ENCODE measurements around the gene CD80. TPM values are rescaled to one million over a fixed set of nuclear protein-coding genes. Genes with fewer than 3 reads are reported as not detected.

CD80 gene
- polyA plus RNA-seq, 3 donors from 2014 or later: not detected

DNA sequence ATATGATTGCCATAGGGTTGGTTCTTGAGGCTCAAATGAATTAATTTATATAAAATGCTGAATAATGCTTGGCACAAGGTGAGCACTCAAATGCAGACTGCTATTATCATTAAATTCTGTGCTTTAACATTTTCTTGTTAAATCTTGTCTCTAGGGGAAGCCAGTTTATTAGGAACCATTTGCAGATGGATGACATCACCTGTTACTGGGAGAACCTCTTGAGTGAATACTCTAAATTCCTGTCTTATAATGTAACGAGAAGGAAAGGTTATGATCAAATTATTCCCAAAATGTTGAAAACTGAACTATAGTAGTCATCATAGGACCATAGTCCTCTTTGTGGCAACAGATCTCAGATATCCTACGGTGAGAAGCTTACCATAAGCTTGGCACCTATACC lies 67.3 kb downstream of the CD80 start:
- peaks cover 0 to 2% (median 0%) of the 10 kb centered on the region in 3 donors for H3K27me3 Mint-ChIP-seq (ENCODE audit: low read depth in 3 of 3)
- no peak overlapping the region for H3K27ac Mint-ChIP-seq
- H3K4me1 Mint-ChIP-seq: peaks cover 1% of the 10 kb centered on the region in 2 donors
- H3K36me3 Mint-ChIP-seq: peaks cover 3 to 28% (median 5%) of the 10 kb centered on the region in 3 donors
- no peak overlapping the region for H3K4me3 Mint-ChIP-seq
- no peaks in the 10 kb centered on the region for H3K9me3 Mint-ChIP-seq
- no peak for DNase-seq

DNA sequence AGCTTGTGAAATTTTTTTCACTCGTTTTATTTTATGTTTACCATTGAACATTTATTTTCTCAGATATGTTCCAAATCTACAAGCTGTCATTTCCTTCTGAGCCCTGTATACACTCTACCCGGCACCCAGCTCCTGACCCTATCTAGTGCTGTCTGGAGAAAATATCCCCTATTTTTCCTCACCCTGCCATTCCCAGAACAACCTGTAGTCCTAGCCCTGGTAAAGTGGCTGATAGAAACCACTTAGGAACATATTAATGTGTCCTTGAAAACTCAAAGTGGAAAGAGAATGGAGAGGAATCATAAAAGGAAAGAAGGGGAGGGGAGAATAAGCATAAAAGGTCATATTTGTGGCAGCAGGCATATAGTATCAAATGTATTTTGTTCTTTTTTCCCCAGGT lies 69.3 kb downstream of the CD80 start:
- Mint-ChIP-seq H3K9me3 (no peaks in the 10 kb centered on the region), H3K27me3 (ENCODE audit: low read depth in 3 of 3) (peaks cover 0 to 2% (median 0%) of the 10 kb centered on the region in 3 donors), H3K27ac (no peak overlapping the region), H3K36me3 (peaks cover 11 to 44% (median 17%) of the 10 kb centered on the region in 3 donors), H3K4me3 (no peak overlapping the region), H3K4me1 (no peaks in the 10 kb centered on the region)
- no peak for DNase-seq

DNA sequence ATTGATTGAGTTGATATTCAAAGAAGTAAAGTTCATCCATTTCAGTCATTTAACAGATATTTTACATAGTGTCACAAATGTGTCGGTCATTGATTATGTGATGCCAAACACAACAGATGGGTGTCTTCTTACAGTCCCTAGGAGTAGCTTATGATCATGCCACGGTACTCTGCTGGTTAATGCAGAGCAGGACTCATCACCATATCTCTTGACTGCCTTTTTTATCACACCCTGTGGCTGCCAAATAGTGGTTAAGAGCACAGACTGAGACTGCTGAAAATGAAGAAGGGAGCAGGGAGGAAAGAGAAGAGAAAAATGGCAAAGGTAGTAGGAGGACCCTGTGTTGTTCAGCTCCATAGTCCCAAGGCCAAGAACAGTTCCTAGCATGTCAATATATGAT lies 73.9 kb downstream of the CD80 start:
- H3K27me3 Mint-ChIP-seq (ENCODE audit: low read depth in 3 of 3): peaks cover 0 to 2% (median 0%) of the 10 kb centered on the region in 3 donors
- no peak overlapping the region for H3K4me3 Mint-ChIP-seq
- no peaks in the 10 kb centered on the region for H3K9me3 Mint-ChIP-seq
- peaks cover 20 to 41% (median 25%) of the 10 kb centered on the region in 3 donors for H3K36me3 Mint-ChIP-seq
- no peak for DNase-seq
- no peaks in the 10 kb centered on the region for H3K4me1 Mint-ChIP-seq
- H3K27ac Mint-ChIP-seq: no peak overlapping the region

DNA sequence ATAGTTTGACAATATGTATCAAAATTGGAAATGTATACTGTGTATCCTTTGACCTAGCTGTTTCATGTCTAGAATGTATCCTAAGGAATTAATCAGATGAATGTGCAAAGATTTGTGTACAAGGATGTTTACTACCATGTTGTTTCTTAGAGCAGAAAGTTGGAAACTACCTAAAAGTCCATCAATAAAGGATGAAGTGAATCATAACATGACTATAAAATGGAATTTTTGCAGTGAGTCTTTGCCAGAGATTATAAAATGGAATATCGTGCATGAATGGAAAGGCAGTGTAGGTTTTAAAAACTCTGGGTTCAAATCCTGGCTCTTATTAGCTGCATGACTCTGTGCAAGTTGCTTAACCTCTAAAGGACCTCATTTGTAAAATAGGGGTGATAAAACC lies 76.3 kb downstream of the CD80 start:
- Mint-ChIP-seq H3K27ac (no peak overlapping the region), H3K4me3 (no peak overlapping the region), H3K27me3 (ENCODE audit: low read depth in 3 of 3) (no peaks in the 10 kb centered on the region), H3K36me3 (peaks cover 22 to 43% (median 35%) of the 10 kb centered on the region in 3 donors), H3K9me3 (no peaks in the 10 kb centered on the region), H3K4me1 (no peaks in the 10 kb centered on the region)
- DNase-seq: no peak

DNA sequence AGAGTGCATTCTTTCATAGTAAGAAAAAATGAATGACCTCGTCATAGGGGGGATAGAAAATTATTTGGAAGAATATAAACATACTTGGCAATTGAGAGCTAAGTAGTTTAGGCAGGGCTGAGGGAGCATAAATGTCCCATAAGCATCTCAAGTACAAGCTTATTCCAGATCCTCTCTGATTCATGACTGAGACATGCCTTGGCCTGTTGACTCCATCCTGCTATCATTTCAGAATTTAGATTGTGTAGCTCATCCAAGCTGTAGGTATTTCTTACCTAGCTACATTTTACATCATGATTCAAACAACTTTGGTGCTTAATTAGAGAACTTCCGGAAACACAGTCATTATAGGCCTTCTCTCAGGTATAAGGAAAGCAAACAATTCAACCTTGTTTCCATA lies 78.3 kb downstream of the CD80 start:
- H3K27ac Mint-ChIP-seq: no peak overlapping the region
- H3K9me3 Mint-ChIP-seq: no peaks in the 10 kb centered on the region
- H3K27me3 Mint-ChIP-seq (ENCODE audit: low read depth in 3 of 3): no peaks in the 10 kb centered on the region
- H3K4me1 Mint-ChIP-seq: no peaks in the 10 kb centered on the region
- DNase-seq: no peak
- no peak overlapping the region for H3K4me3 Mint-ChIP-seq
- H3K36me3 Mint-ChIP-seq: peaks cover 33 to 45% (median 36%) of the 10 kb centered on the region in 3 donors

Other genes with a start within 250 kb of the CD80 start
- 10 to 100 TPM in 1 of 3 donors, 1 to 10 TPM in 2; 6.5 to 21.6 (median 8.7) TPM for gene TMEM39A, start 96.0 kb downstream of the CD80 start, polyA plus RNA-seq
- gene POGLUT1, start 90.7 kb downstream of the CD80 start, polyA plus RNA-seq: 10 to 100 TPM; 33.8 to 57.7 (median 41.1) TPM
- 10 to 100 TPM; 54.3 to 78.4 (median 69.4) TPM for gene TIMMDC1, start 61.1 kb downstream of the CD80 start, polyA plus RNA-seq
- gene ADPRH, start 19.9 kb upstream of the CD80 start, polyA plus RNA-seq: 10 to 100 TPM in 1 of 3 donors, 1 to 10 TPM in 2; 7.5 to 13.9 (median 9.4) TPM
- gene PLA1A, start 38.3 kb upstream of the CD80 start, polyA plus RNA-seq: not detected
- 1 to 10 TPM in 1 of 3 donors, under 1 TPM in 1, not detected in 1; 0.50 to 3.6 TPM for gene POPDC2, start 101.0 kb upstream of the CD80 start, polyA plus RNA-seq
- gene COX17, start 117.8 kb upstream of the CD80 start, polyA plus RNA-seq: 100 to 1,000 TPM in 2 of 3 donors, 10 to 100 TPM in 1; 65.5 to 112 (median 102) TPM
- gene CFAP91, start 143.4 kb upstream of the CD80 start, polyA plus RNA-seq: not detected
- under 1 TPM in 2 of 3 donors, not detected in 1; 0.24 to 0.40 TPM for gene NR1I2, start 222.5 kb upstream of the CD80 start, polyA plus RNA-seq